GM13977 (cell line): Measurements from ENCODE around the gene KRT28.

Source experiments
- DNase-seq: peaks from one replicate; pipeline ENCODE4 v3.0.0; 2012; ENCODE audit warnings: low spot score
- in situ Hi-C: fragments of 300-500 bp; cut with MboI; formaldehyde crosslinking; loops from one replicate; pipeline ENCODE4 v1.12.0; 2022; ENCODE audit warnings: low sequenced_read_pairs, low pct_unique_long_range_greater_than_20kb, mixed read lengths, inconsistent platforms; ENCODE audit not compliant: unreplicated experiment
- TF ChIP-seq, protein P1 (sequence below): IDR thresholded peaks from 2 replicates; pipeline ENCODE4 v1.5.1; 2012; ENCODE audit warnings: mild to moderate bottlenecking, control low read depth; ENCODE audit not compliant: insufficient read depth; ENCODE audit errors: extremely low read depth, missing control alignments

KRT28 gene

GRCh38 chr17:40775945-40776344 is 23.8 kb downstream of the KRT28 start:
- TF ChIP-seq, protein P1, sequence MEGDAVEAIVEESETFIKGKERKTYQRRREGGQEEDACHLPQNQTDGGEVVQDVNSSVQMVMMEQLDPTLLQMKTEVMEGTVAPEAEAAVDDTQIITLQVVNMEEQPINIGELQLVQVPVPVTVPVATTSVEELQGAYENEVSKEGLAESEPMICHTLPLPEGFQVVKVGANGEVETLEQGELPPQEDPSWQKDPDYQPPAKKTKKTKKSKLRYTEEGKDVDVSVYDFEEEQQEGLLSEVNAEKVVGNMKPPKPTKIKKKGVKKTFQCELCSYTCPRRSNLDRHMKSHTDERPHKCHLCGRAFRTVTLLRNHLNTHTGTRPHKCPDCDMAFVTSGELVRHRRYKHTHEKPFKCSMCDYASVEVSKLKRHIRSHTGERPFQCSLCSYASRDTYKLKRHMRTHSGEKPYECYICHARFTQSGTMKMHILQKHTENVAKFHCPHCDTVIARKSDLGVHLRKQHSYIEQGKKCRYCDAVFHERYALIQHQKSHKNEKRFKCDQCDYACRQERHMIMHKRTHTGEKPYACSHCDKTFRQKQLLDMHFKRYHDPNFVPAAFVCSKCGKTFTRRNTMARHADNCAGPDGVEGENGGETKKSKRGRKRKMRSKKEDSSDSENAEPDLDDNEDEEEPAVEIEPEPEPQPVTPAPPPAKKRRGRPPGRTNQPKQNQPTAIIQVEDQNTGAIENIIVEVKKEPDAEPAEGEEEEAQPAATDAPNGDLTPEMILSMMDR, result no peak
- in situ Hi-C loops, result no loop called here
- DNase-seq, result no peak

GRCh38 chr17:40772101-40772500 is 27.7 kb downstream of the KRT28 start, which contains the start of gene KRT26:
KRT26 (minus strand) TSS chr17:40772201; CDS start chr17:40772113, 88 bp downstream.
- in situ Hi-C loops, result no loop called here
- TF ChIP-seq, protein P1, result no peak
- DNase-seq, result no peak

- no peak for DNase-seq
- TF ChIP-seq, protein P1, result no peak
- in situ Hi-C loops, result no loop called here
Measured at GRCh38 chr17:40765657-40766056, 34.1 kb downstream of the KRT28 start.

DNA sequence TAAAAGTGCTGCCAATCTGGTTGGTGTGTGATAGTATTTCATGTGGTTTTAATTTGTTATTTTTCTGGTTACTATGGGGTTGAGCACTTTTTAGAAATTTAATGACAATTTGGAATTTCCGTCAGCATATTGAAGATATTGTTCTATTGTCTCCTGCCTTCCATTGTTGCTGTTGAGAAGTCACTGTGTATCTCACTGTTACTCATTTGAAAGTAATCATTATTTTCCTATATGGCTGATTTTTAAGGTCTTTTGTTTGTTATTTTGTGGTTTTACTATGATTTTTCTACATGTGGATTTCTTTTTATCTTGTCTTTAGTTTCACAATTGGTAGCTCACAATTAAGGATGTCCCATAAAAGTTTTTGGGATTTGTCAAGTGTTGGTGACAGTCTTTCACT is 36.0 kb downstream of the KRT28 start:
- DNase-seq, result no peak
- in situ Hi-C loops, result no loop called here
- TF ChIP-seq, protein P1, result no peak

GRCh38 chr17:40760105-40761016 is 39.4 kb downstream of the KRT28 start:
- TF ChIP-seq, protein P1, result no peak
- in situ Hi-C loops, result no loop called here
- no peak for DNase-seq

GRCh38 chr17:40755231-40755630 is 44.5 kb downstream of the KRT28 start, which contains the start of gene KRT25:
KRT25 (minus strand) TSS chr17:40755331; CDS start chr17:40755271, 60 bp downstream.
- TF ChIP-seq, protein P1, result no peak
- in situ Hi-C loops, result no loop called here
- DNase-seq, result no peak
